Stimulated activated CD4-positive, alpha-beta T cell treated with anti-CD3 and anti-CD28 coated beads, Interleukin-1b, Interleukin-23, amount 100 ng/mL, for 48 hours (primary cell): ENCODE results near the gene TAS2R38.

Experiments
- DNase-seq: peaks from one replicate; pipeline ENCODE4 v3.0.0-alpha.2; 2020

Gene TAS2R38

DNA sequence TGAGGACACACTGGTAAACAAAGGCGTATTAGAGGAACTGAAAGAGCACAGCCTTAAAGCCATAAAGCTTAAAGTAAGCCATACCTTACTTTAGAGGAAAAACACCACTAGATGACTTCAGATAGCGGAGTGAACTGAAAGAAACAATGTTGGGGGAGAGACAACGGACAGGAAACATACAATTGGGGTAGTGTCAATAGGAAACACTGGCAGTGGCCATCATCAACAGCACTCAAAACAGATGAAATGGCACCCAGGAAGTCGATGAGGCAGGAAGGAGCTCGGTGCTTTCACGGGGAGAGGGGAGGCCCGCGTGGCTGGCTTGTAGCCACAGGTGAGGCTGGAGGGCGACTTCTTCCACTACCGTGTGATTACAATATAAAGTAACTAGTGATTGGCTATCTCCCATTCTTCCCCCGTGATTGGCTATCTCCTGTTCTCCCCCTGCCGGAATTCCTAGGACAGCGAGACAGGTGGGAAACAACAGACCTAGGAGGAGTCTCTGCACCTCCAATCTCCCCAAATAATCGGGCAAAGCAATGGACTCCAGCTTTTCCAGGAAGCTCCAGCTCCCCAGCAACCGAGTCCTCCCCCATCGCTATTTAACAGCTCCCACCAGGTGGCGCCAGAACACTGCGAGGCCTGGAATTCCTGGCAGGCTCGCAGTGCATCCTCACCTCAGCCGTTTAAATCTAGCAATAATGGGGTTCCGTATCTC lies 2.4 kb upstream of the TAS2R38 start:
- peak; percentile 67 for DNase-seq

DNA sequence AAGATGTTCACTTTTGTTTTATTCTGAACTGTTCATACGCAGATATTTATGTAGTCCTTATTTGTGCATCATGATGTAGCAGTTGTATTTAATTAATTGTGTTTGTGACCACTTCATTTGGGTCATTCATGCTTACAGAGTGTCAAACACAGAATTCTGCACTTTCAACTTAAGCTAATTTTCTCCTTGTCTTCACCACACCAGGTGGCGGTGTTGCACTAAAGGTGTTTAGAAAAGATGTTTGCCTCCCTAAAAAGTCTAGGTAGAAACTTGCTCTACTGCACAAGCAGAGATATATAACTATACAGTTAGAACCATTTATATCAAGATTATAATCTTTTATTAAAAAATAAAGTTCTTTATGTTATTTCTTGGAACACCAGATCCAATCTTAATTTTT lies 1.3 kb upstream of the TAS2R38 start:
- no peak for DNase-seq

DNA sequence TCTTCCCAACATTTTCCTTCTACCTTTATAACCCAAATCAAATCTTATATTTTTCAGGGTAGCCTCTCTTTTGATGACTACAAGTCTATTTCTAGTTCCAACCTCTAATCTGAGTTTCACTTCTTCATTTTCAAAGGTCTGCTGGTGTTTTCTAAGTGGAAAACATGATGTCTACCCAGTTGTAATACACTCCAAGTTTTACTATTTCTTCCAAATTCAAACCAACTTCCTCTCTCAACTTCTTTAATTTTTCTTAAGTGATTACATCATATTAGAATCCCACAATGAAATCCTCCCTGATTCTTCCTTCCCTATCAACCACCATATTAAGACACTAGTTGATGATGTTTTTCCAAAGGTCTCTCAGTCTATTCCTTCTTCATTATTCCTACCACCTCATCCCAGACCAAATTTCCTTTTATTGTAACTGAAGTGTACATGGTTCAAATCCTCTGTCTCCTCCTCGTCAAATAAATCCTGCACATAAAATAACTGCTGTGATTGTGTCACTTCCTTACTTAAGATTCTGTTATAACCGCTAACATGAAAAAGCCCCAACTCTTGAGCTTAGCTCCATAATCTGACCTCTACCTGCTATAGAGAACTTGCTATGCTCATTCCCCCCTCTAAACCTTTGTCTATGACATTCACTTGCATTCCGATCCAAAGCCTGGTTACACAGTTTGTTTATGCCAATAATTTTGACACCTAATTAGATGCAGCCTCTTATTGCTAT lies 12.7 kb downstream of the TAS2R38 start:
- DNase-seq = no peak

DNA sequence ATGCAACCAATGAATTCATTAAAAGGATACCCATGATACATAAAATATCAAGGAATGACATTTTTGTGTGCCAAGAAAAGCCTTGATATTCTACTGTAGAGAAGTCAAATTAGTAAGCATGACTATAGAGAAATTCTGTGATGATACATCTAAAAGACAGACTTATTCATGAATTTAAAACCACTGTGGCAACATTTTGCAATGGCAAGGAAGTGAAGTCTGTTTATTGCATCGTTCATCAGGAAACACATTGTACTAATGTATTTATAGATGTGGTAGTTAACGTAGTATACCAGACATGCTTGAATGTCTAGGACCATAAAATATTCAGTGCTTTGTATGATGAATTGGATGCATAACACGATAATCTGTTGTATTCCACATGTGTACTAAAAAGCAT lies 17.5 kb downstream of the TAS2R38 start:
- no peak for DNase-seq

DNA sequence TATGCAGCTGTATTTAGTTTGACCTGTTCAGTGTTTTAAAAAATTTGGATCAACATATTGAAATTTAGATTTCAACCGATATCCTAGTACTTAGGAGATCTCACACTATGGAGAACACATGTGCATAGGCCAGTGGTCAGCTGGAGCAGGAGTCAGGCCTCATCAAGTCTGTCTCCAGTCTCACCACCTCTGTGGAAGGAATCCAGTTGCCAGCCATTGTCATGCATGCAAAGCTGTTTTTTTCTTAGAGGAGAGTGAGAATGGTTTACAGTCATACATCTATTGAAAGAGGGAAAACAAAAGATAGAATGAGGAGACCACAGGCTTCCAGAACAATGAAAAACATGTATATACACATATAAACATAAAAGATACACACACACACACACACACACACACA lies 19.2 kb downstream of the TAS2R38 start:
- no peak for DNase-seq

DNA sequence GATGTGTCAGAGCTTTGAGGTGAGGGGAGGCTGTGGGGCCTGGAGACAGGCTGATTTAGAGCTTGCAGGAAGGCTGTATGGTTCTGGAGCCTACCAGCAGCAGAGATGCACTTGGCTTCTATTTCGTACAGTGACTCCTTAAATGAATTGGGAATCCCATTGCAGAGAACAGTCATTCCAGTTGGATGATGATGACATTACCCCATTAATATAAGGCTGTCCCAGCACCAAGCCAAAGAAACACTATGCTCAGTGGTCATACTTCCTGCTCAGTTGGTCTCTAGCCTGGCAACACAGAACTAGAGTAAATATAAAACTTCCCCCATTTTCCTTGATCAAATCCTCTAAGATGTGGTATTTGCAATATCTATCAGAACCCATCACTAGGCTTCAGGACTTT lies 21.1 kb downstream of the TAS2R38 start:
- no peak for DNase-seq

DNA sequence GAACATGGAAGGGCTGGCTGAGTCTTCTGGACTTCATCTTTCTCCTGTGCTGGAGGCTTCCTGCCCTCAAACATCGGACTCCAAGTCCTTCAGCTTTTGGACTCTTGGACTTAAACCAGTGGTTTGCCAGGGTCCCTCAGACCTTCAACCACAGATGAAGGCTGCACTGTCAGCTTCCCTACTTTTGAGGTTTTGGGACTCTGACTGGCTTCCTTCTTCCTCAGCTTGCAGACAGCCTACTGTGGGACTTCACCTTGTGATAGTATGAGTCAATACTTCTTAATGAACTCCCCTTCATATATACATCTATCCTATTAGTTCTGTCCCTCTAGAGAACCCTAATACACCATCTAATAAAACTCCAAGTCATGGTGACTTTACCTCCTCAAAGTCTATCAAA lies 22.8 kb downstream of the TAS2R38 start:
- no peak for DNase-seq

DNA sequence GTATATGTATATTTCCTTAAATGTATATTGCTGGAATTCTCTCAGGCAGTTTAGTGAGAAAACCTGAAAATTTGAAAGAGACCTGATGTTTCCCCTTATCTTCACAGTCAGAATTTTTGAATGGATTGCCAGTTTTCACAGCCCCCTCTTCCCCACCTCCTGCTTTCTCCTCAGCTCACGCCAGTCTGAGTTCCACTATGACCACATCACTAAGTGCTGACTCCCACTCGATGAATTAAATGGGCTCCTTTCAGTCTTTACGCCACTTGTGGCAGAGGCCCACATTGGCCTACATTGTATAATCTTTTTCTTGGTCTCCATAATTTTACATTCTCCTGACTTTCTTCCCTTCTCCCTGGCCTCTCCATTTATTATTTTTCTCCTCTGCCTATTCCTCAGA lies 23.7 kb downstream of the TAS2R38 start:
- DNase-seq = no peak

DNA sequence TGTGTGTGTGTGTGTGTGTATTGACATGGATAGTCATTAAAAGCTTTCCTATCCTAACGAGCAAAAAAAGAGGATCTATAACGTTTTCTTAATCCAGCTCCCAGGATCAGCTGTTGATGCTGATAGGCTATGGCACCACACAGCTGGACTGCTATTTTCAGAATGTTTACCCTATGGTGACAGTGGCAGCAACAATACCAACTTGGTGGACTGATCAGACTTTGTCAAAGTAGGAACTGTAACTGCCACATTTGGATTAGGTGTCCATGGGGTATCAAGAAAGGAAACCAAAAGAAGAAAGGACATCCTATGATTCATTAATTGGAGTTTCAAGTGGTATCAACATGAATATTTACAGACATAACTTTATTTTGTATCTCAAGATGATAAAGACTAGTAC lies 24.1 kb downstream of the TAS2R38 start:
- no peak for DNase-seq

DNA sequence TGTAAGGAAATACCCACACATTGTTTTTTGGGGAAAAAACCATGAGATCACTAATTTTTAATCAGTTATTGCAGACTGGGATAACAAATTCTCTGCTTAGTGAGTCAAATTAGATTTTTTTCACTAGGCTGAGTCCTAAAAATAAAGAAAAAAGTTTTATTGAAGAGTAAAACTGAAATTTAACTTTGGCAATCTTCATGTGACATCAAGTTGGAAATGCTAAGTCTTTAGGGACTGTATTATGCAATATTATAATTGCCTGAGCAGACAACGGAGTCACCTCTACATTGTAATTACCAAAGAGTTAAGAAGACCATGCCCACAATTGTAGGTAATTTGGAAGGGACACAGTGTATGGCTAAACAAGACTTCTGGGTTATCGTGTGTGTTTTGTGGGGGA lies 24.6 kb downstream of the TAS2R38 start:
- DNase-seq = no peak

DNA sequence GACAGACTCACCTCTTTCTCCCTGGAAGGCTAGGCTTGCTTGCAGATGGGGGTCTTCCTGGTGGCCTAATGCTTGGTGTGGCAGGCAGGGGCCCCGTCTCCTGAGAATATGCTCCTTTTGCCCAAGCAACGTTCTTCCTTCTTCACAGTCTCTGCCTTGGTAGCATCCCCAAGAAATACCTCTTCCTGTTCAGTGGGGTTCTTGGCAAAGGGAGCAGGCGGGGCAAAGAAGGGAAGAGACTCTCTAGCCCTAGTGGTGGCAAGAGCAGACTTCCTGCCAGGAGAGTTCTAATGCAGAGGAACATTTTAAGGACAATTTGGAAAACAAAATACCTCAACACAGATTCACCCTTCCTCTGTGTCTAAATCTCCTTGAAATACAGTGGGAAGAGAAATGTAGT lies 26.8 kb downstream of the TAS2R38 start, which contains the start of gene CLEC5A:
Gene CLEC5A, minus strand, starts transcription at position 179 of the 400 bp plus-strand sequence. CDS start 682 bp downstream, outside the sequence.
- no peak for DNase-seq

DNA sequence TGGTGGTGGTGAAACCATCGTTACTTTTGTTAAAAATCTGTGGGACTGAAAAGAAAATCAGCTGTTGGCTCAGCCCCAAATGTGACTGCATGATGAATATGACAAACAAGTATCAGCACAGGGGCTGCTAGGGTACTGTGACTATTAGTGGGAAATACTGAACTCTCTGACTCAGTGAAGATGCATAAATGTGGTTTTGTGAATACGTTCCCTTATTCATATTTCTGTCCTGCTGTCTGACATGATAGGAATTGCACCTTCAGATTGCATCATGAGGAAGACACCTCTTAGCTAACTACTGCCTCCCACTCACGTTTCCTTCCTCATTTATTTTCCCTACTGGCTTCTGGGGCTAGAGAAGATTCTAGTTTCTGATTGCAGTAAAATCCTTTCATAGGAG lies 28.2 kb downstream of the TAS2R38 start:
- DNase-seq = peak; percentile 6

DNA sequence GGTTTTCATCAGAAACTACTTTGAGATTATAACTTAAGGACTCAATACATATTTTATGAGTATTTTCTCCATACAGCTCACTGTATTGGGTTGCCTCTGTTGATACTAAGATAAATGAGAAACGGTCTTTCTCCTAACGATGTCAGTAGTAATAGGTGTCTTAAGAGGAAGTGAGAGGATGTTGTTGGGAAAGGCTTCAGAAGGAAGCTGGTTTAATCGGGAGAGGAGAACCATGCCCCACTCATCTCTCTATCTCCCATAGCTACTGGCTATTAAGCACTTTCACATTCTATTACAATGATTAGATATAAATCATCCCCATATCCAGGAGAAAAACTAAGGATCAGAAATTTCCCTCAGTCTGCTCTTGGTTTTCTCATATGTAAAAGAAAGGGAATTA lies 28.8 kb downstream of the TAS2R38 start:
- no peak for DNase-seq

DNA sequence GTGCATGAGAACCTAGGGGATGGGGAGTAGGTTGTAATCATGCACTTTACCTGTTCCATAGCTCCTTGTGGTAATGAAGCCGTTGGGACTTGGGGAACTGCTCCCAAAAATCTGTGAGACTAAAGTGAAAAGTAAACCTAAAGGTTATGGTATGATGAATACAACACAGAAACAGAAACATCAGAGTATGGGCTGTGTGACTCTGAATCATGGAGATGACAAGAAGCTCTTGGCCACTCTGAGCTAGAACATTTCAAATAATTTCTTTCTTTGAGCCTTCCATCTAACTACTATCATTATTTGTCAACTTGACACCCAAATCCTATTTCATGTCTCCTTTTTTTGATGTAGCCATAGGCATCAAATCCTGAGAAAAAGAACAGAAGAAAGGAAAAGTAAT lies 29.7 kb downstream of the TAS2R38 start:
- no peak for DNase-seq

DNA sequence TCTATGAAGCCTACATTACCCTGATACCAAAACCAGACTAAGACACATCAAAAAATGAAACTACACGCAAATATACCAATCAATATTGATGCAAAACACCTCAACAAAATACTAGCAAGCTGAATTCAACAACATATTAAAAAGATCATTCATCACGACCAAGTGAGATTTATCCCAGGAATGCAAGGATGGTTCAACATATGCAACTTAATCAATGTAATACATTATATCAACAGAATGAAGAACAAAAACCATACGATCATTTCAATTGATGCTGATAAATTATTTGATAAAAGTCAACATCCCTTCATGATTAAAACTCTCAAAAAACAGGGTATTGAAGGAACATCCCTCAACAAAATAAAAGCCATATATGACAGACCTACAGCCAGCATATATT lies 32.5 kb downstream of the TAS2R38 start:
- DNase-seq = no peak

DNA sequence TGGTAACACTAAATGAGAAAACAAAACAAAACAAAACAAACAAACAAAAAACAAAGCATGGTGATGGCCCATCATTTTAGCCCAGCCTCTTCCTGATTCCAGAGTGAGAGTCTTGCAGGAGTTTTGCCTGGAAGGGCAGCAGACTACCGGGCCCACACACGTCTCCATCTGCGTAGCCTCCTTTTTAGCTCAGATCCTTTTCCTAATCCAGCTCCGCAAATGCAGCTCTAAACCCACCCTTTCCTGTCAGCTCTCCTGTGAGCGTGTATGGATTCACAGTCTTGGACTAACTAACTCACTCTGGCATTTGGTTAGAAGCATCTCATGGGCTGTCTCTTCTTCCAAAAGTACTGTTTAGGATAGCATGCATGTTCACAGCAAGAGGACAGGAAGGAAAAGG lies 43.4 kb downstream of the TAS2R38 start:
- no peak for DNase-seq

DNA sequence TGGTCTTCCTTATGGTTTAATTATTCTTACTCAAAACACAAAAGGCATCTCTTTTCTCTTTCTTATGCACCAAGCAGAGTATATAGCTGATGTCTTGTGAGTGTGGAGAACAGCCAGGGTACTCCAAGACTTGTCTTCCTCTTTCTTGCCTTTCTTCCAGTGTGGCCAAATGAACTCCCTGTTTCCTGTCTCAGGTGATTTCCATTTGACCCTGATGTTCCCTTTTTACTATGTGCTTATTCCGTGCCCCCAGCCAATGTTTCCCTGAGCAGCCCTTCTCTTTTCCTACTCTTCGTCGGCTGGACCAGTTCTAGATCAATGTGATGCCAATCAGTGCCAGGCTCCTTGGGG lies 44.8 kb downstream of the TAS2R38 start:
- no peak for DNase-seq

DNA sequence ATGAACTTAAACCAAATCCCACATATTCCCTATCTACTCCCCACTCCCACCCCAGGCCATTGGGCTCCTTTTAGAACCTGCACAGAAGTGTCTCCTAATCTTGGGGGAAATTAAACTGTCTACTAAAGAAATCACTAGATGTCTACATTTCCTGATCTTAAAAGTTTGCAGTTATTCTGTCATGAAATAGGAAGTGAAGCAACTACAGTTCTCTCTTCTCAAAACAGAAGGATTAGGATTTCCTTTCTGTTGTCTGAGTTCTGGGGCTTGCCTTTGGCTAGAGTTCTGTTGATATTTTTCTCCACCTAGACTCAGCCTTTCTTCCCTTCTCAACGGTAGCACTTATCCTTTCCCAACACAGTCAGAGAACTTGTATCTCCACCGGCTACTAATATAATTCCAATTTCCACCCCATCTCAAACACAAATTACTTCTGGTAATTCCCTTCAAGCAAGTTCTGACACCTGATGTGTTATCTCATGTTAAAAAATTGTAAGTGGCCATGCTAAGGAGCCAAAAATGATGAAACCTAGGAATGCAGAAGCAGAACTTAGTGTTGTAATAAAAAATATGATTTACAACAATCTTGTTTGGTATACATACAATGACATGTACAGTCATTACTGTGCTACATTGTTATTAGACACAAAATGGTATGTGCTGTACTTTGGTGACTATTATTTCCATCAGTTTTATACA lies 45.3 kb downstream of the TAS2R38 start:
- no peak for DNase-seq
